Stimulated activated CD4-positive, alpha-beta T cell treated with anti-CD3 and anti-CD28 coated beads, Interleukin-15, amount 100 ng/mL, for 24 hours (primary cell): Measurements from ENCODE around the gene IAH1.
A peak's percentile ranks its signal among the peaks of the same experiment; 100 is the strongest.

Source experiments
- DNase-seq: peaks from one replicate; pipeline ENCODE4 v3.0.0-alpha.2; 2020

The IAH1 gene

GRCh38 chr2:9474361-9475057, at the start of gene IAH1:
TSS of gene IAH1 (plus strand) at chr2:9474551. CDS start at chr2:9474567, 16 bp downstream.
- DNase-seq = peak; percentile 75

- DNase-seq = no peak
Observed at GRCh38 chr2:9428965-9429577, 45.3 kb upstream of the IAH1 start.

GRCh38 chr2:9430316-9431293, 43.7 kb upstream of the IAH1 start:
- no peak for DNase-seq

- DNase-seq = no peak
Observed at GRCh38 chr2:9434489-9434888, 39.9 kb upstream of the IAH1 start.

- DNase-seq = no peak
Observed at GRCh38 chr2:9439536-9439935, 34.8 kb upstream of the IAH1 start.

- DNase-seq = no peak
Observed at GRCh38 chr2:9440058-9440727, 34.2 kb upstream of the IAH1 start.

GRCh38 chr2:9441556-9441955, 32.8 kb upstream of the IAH1 start:
- no peak for DNase-seq

GRCh38 chr2:9443526-9443925, 30.8 kb upstream of the IAH1 start:
- DNase-seq = no peak

GRCh38 chr2:9445089-9445488, 29.3 kb upstream of the IAH1 start:
- no peak for DNase-seq

GRCh38 chr2:9451231-9451630, 23.1 kb upstream of the IAH1 start:
- DNase-seq = no peak

GRCh38 chr2:9460441-9461017, 13.8 kb upstream of the IAH1 start:
- DNase-seq = no peak

GRCh38 chr2:9461079-9461478, 13.3 kb upstream of the IAH1 start:
- no peak for DNase-seq

GRCh38 chr2:9462313-9462712, 12.0 kb upstream of the IAH1 start:
- no peak for DNase-seq

- DNase-seq = no peak
Observed at GRCh38 chr2:9462886-9463697, 11.3 kb upstream of the IAH1 start.

- peak; percentile 29 for DNase-seq
Observed at GRCh38 chr2:9463698-9464034, 10.7 kb upstream of the IAH1 start.

GRCh38 chr2:9465170-9465569, 9.2 kb upstream of the IAH1 start:
- DNase-seq = no peak

- no peak for DNase-seq
Observed at GRCh38 chr2:9466147-9466683, 8.1 kb upstream of the IAH1 start.

GRCh38 chr2:9467687-9468086, 6.7 kb upstream of the IAH1 start:
- no peak for DNase-seq

GRCh38 chr2:9471206-9471605, 3.1 kb upstream of the IAH1 start:
- no peak for DNase-seq

GRCh38 chr2:9472511-9472910, 1.8 kb upstream of the IAH1 start:
- DNase-seq = no peak

- peak; percentile 45 for DNase-seq
Observed at GRCh38 chr2:9473308-9473984, 905 bp upstream of the IAH1 start.
